Right renal cortex interstitium (tissue), 3 donors: ENCODE results near the gene BACH2. TPM values are rescaled to one million over a fixed set of nuclear protein-coding genes. Genes with fewer than 3 reads are reported as not detected.
A peak's percentile ranks its signal among the peaks of the same experiment; 100 is the strongest.
"Not testable (repeated sequence)": the region's sequence is repeated elsewhere in the genome, so short reads cannot be mapped to it uniquely, and the experiment has no call there.

Source experiments
- DNase-seq, 3 donors: peaks; one replicate each; pipeline ENCODE4 v3.0.0-alpha.2; 2013; ENCODE audit warnings: low read depth in 3 of 3, low spot score in 2 of 3
- polyA plus RNA-seq, 3 donors: library from polyadenylated mRNA; unstranded; fragments of 120-200 nt; gene quantifications; one replicate each; pipeline ENCODE4 v1.2.1, GENCODE V29; 2013; ENCODE audit not compliant: insufficient read length in 3 of 3

Gene BACH2
- polyA plus RNA-seq, 3 donors = 9.1 to 11.3 (median 10.0) TPM

- no peak for DNase-seq
Measured at GRCh38 chr6:90218959-90219208, 77.8 kb downstream of the BACH2 start.

DNA sequence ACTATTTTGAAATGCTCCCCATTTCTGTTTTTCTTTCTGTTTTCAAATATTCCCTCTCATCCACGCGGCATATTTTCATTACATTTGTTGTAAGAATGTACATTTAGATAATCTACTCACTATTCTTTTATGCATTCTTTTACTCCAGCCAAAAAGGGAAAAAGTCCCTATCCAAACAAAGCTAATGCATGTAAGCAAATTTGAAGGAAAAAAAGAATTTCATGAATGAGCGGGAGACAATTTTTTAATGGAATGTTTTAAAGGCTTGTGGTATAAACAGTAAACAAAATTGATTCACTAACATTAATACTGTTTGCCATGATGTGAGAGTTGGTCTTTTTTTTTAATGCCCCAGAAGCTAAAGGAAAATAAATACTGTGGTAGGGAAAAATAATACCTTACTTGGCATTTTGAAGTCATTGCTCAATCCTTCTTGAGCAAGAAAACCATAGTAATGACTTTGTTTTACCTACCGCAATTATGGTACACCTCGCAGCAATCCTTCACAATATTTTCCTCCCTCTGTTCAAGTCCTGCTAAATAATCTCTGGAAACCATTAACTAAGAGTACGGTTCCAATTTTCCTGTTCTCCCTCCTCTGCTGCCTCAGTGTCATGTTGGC, 79.0 kb downstream of the BACH2 start:
- no peak for DNase-seq

DNA sequence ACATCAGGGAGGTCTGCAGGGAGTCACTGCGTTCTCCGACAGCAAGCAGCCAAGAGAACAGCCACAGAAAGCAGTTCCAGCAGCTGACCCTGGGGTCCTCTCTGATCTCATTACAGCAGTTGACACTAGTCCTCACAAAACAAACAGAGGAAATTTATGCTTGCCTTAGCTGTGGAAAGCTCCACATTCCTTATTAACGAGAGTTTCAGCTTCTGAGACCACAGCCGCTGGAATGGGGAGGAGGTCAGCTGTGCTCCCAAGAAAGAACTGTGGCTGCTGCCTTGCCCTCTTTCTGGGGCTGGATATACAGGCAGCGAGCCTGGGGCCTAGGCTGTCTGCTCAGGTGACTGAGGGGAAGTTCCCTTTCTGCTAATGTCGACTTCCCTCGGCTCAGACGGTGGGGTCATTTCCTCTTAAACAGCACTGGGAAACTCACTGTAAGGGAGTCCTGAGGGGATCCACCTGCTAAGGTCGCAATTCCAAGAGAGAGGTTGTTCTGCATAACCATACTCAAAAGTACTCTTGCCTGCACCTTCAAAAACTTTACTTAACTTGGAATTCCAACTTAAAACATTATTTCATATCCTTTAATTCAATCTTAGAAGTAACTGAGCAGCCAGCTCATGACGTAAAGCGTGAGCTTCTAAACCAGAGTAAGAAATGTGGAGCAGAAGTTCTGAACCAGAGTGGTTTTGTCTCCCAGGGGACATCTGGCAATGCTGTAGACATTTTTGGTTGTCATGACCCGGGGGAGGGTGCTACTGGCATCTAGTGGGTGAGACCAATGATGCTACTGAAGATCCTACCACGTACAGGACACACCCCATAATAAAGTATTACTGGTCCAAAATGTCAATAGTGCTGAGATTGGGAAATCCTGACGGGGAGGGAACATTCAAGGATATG, 80.3 kb downstream of the BACH2 start:
- peak; percentile 74 to 84 (median 79) for DNase-seq

DNA sequence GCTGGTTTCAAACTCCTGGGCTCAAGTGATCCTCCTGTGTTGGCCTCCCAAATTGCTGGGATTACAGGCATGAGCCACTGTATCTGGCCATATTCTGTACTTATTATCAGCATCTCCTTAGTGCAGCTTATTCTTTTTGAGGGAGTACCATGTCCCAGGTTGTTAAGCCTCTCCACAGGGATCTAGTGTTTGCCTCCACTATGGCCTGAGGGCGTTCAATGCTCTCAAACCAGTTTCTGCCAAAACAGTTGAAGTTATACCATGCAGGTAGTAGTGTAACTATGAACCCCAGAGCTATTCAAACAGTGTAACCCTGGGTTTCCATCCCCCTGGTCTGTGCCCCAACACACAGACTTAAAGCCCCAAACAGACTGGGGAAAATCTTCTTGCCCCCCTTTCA, 81.7 kb downstream of the BACH2 start:
- DNase-seq = no peak

GRCh38 chr6:90214461-90214860, 82.2 kb downstream of the BACH2 start:
- DNase-seq = no peak

GRCh38 chr6:90212274-90212673, 84.4 kb downstream of the BACH2 start:
- DNase-seq = no peak

DNA sequence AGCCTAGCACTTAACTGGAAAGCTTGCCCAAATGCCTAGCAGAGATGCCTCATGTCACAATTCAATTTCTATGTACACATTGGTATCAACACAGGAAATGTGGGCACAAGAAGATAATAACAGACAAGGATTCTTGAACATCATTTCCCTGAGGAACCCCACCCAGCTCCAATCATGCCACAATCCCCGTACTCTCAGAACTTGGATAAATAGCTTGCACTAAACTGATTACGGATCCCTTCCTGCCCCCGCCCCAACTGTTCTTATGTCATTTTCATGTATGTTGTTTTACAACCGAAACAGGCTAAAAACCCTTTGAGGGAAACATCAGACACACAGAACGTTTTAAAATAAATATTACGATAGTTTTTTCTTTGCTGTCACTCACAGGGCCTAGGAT, 87.1 kb downstream of the BACH2 start:
- DNase-seq = no peak

- DNase-seq = not testable (repeated sequence)
Measured at GRCh38 chr6:90208690-90209089, 88.0 kb downstream of the BACH2 start.

DNA sequence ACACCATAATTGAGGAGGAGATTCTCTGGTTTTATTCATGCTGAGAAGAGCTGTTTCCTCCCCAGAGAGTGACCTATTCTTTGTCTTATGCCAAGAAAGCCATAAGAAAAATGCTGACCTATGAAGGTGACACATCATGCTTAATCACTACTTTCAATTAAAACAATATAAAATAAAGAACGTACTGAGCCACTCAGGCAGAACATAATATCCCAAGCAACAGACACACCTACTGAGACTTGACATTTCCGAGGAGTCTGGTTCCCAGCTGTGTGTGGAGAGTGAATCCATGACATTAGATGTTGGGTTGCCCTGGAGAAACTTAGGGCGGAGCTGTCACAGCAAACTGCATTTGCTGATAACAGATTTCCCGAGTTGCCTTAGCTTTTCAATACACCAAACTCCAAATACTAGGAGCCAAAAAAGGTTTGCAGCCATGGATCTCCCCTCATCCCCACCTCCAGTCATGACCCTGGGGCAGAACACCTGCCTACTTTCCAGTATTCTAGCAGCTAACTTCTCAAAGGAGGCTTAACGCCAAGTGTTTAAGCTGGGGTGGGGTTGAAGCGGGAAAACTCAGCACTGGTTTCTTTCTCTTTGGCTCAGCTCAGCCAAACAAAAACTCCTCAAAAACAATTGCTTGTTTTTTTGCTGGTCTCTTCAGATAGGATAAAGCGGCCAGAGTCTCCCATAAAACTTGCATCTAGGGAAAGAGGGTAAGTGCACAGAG, 92.2 kb downstream of the BACH2 start:
- DNase-seq = no peak

- no peak for DNase-seq
Measured at GRCh38 chr6:90203672-90204071, 93.0 kb downstream of the BACH2 start.

- no peak for DNase-seq
Measured at GRCh38 chr6:90202156-90202555, 94.5 kb downstream of the BACH2 start.

DNA sequence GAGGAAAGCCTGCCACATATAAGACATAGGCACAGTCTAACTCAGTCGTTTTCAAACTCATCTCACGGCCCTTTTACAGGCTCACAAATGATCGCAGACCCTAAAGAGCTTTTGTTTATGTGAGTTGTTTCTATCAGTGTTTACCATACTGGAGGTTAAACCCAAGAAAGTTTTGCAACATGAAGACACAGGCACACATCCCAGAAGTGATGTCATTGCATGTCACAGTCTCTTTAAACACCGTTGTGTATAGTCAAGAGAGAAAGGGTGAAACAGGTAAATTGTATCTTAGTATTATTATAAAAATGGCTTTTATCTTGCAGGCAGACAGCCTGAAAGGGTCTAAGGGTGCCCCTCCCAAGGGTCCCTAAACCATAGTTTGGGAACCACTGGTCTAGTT, 96.7 kb downstream of the BACH2 start:
- DNase-seq = no peak

DNA sequence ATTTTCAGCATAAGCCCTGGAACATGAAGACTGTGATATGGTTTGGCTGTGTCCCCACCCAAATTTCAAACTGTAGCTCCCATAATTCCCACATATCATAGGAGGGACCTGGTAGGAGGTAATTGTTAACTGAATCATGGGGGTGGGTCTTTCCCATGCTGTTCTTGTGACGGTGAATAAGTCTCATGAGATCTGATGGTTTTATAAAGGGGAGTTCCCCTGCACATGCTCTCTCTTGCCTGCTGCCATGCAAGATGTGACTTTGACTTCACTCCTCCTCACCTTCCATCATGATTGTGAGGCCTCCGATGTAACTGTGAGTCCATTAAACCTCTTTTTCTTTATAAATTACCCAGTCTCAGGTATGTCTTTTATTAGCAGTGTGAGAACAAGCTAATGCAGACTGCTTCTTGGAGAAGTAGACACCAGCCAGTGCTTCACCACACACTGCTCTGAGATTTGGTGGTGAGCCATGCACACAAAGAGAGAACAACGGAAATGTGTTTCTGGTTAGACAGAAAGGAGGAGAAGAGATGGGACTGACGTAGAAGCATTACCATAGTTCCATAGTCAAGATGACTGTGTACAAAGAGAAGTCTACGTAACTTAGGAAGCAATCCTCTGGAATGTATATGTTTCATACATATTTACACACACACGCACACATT, 97.8 kb downstream of the BACH2 start:
- no peak for DNase-seq

GRCh38 chr6:90197854-90198496, 98.7 kb downstream of the BACH2 start:
- DNase-seq = no peak

DNA sequence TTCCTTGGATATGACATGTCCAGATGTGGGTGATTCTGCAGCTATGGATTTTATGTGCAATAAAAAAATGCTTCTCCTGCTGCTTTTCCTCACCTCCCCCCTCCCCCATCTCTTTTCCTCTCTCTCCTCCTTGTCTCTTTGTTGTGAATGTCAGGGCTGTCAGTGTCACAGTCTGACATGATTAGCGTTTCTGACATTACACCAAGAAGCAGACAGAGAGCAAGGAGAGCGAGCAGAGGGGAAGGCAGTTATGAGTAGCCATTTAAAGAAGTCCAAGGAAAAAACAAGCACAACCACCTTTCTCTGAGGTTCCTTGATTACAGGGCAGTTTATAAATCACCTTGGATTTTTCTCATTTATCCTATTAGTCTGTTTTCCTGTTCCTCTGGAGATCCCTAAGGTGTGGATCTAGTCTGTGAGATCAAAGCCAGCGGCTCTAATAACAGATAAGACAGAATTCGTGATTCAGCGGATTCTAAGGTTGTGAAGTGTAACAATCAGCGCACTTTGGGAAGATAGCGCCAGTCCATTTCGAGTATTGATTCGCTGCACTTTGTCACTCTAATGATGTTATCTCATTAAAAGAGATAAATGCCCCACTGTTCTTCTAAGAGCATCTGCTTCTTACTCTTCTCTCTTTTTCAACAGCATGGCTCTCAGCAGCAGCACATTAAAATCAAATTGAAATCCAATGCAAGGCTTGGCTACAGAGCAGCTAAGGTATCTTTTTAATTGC, 101.4 kb downstream of the BACH2 start:
- DNase-seq = no peak

- no peak for DNase-seq
Measured at GRCh38 chr6:90194371-90194841, 102.2 kb downstream of the BACH2 start.

DNA sequence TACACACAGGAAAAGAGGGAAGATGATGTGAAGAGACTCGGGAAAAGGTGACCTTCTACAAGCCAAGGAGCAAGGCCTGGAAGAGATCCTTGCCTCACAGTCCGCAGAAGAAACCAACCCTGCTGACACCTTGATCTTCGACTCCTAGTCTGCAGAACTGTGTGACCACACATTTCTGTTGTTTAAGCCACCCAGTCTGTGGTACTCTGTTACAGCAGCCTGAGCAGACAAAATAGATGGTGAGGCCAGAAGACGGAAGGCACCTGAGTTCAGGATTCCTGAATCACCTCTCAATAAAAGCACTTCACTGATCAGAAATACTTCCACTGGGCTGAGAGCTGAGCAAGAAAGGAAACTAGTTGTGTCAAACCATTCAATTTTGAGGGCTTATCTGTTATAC, 103.3 kb downstream of the BACH2 start:
- no peak for DNase-seq

- DNase-seq = no peak
Measured at GRCh38 chr6:90192857-90193256, 103.8 kb downstream of the BACH2 start.

DNA sequence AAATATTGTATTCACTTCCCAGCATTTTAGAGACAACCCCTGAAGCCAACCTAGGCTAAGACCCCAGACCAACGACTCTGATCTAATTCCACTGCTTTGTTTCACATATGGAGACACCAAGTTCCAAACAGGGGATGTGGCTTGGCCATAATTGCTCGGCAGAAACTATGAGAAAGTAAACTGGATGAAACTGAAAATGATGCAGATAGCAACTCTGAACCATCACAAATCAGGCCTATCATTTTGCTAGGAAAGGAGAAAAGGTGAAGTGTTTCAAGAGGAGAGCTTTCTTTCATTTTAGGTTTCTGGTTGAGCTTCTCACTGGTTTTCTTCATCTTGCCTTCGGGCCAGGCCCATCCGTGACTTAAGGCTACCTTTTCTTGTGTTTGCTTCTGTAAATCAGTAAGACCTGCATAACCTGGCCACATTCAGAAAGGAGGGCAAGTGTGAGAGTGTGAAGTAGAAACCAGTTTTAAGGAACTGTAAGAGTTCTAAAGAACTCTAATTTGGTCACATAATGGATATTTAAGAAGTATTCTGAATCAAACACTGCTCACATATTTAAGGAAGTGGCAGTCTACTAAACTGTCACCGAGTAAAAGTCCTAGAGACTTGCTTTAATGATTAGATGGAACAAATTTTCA, 105.8 kb downstream of the BACH2 start:
- DNase-seq = no peak
